OCI-LY7 (cell line): Measurements from ENCODE around the gene CCNL2.

Experiments used
- CTCF ChIP-seq: fragments of 200-600 bp; sonication (generic); conservative IDR thresholded peaks from 2 replicates; pipeline ENCODE4 v1.5.1; 2014; ENCODE audit warnings: mild to moderate bottlenecking, antibody characterized with exemption, low read length, moderate library complexity, mixed read lengths
- EZH2phosphoT487 ChIP-seq: fragments of 200-600 bp; sonication (generic); IDR thresholded peaks from 2 replicates; pipeline ENCODE4 v1.6.1; 2018; ENCODE audit warnings: low read depth, borderline replicate concordance, mild to moderate bottlenecking, mixed run types, antibody characterized with exemption, low read length, moderate library complexity, mixed read lengths

GRCh38 chr1:1406821-1407635, 7.9 kb upstream of the CCNL2 start, which contains the start of gene MRPL20:
- TF ChIP-seq CTCF (no peak), EZH2phosphoT487 (no peak)
